Urinary bladder (tissue), 4 donors: ENCODE results near the gene LILRB3. TPM values are rescaled to one million over a fixed set of nuclear protein-coding genes. Genes with fewer than 3 reads are reported as not detected.
"Not testable (repeated sequence)": the region's sequence is repeated elsewhere in the genome, so short reads cannot be mapped to it uniquely, and the experiment has no call there.

Source experiments
- DNase-seq: peaks from one replicate; pipeline ENCODE4 v3.0.0-alpha.2; 2015; ENCODE audit errors: extremely low spot score
- H3K27ac ChIP-seq: one replicate; pipeline ENCODE4 v1.5.1; 2013; ENCODE audit warnings: low read depth, mild to moderate bottlenecking, moderate library complexity
- H3K36me3 ChIP-seq: one replicate; pipeline ENCODE4 v1.6.1; 2013; ENCODE audit warnings: mild to moderate bottlenecking, moderate library complexity; ENCODE audit not compliant: insufficient read depth
- H3K4me1 ChIP-seq: one replicate; pipeline ENCODE4 v1.6.1; 2013; ENCODE audit warnings: mild to moderate bottlenecking, moderate library complexity; ENCODE audit not compliant: insufficient read depth
- H3K4me3 ChIP-seq: one replicate; pipeline ENCODE4 v1.5.1; 2013; ENCODE audit warnings: low read depth, low read length
- WGBS: extraction: QIAGEN DNeasy Blood & Tissue Kit; methylation state at CpG from one replicate; pipeline ENCODE4 v1.1.7; 2013; 5-methylcytosine and 5-hydroxymethylcytosine counted together
- polyA plus RNA-seq: library from polyadenylated mRNA; stranded (reverse); fragments of 200-250 nt; gene quantifications from one replicate; pipeline ENCODE4 v1.2.3, GENCODE V29; 2013
- total RNA-seq: library from RNA; depleted of rRNA; stranded (reverse); fragments of >200 nt; gene quantifications from one replicate; pipeline ENCODE4 v1.2.3, GENCODE V29; 2014
- donor health status: healthy with polysubstance abuse.
- donor health status: healthy.

LILRB3 gene
- total and polyA plus RNA-seq, 2 donors: 2.9 to 7.2 TPM

DNA sequence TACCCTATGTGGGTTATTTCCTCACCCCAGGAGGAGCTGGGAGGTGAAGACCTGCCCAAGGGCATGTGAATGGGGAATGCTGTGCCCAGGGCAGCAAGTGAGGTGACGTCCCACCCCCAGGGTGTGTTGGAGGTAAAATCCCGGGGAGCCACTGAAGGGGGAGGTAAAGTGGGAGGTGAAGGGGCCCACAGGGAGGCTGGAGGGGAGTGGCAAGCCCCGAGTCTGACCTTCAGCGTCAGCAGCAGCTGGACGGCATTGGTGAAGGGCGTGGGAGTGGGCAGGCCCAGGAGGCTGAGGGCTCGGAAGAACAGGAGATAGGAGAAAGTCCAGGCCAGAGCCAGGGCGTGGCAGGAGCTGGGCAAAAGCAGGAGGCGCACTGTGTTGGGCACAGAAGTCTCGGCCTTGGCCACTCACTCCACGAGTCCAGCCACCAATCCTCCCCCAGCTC, 35.8 kb downstream of the LILRB3 start:
- H3K36me3 ChIP-seq: no peaks in the 10 kb centered on the region
- H3K27ac ChIP-seq: no peak overlapping the region
- DNase-seq: no peak
- H3K4me3 ChIP-seq: no peak overlapping the region
- H3K4me1 ChIP-seq: no peaks in the 10 kb centered on the region
- 87% methylated on average over 11 of the region's 11 CpGs for WGBS

DNA sequence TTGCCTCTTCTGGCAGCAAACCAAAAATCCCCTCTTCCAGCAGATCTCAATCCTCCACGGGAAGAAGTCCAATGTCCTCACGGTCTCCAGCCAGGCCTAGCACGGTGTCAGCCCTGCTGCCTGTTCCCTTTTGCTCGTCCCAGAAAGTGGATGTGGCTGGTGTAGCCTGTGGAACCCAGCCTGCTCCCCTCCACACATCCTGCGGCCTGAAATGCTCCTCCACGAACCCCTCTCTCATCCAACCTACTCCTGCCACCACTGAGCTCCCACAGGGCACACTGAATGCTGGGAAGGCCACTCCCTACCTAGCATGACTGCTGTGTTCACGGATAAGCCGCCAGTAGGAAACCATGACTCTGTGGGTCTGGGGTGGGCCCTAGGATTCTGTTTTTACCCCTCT, 36.5 kb downstream of the LILRB3 start:
- Histone ChIP-seq H3K4me1 (no peaks in the 10 kb centered on the region), H3K27ac (no peak overlapping the region), H3K4me3 (no peak overlapping the region), H3K36me3 (no peaks in the 10 kb centered on the region)
- no peak for DNase-seq
- 82% methylated on average over 8 of the region's 8 CpGs for WGBS

DNA sequence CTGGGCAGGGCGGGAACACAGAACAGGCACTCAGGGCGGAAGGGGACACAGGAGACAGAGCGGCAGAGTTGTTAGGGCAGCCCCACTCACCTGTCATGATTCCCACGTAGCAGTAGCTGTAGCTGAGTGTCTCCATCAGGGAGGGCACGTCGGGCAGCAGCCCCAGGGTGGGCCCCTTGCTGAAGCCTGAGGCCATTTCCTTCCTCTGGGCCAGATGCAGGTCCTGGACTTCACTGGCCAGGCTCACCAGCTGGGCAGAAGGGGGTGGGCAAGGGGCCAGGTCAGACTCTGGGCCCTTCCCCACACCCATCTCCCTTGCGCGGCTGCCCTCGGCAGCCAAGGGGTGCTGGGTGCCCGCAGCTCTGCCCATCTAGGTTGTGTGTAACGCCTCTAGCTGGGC, 39.4 kb downstream of the LILRB3 start:
- H3K36me3 ChIP-seq: no peaks in the 10 kb centered on the region
- no peaks in the 10 kb centered on the region for H3K4me1 ChIP-seq

GRCh38 chr19:54181894-54182293, 40.9 kb downstream of the LILRB3 start:
- DNase-seq, H3K36me3 ChIP-seq, H3K27ac ChIP-seq, H3K4me3 ChIP-seq, H3K4me1 ChIP-seq: not testable (repeated sequence)
- WGBS: 81% methylated on average over 3 of the region's 3 CpGs

More for the DNA sequence above, 39.4 kb downstream of the LILRB3 start:
- no peak for DNase-seq
- no peak overlapping the region for H3K27ac ChIP-seq
- no peak overlapping the region for H3K4me3 ChIP-seq
- WGBS: 89% methylated on average over 11 of the region's 11 CpGs

DNA sequence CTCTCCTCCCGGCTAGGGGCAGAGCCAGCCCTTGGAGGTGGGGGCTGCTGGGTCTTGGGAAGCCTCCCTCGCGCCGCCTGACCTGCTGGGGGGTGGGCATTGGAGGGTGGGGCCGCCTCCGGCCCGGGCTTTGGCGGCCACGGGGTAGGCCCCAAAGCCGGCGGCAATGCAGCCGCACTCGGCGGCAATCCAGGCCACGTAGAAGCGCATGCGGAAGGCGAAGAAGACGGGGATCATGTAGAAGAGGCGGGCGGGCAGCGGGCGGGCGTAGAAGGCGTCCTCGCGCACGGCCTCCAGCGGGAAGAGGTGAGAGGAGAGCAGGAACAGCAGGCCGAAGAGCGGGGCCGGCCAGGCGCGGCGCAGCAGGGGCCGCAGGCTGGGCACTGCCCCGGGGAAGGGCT, 42.1 kb downstream of the LILRB3 start:
- Histone ChIP-seq H3K4me3 (no peak overlapping the region), H3K27ac (no peak overlapping the region), H3K36me3 (no peaks in the 10 kb centered on the region), H3K4me1 (no peaks in the 10 kb centered on the region)
- DNase-seq: no peak
- WGBS: 96% methylated on average over 37 of the region's 37 CpGs

- H3K4me1 ChIP-seq: no peaks in the 10 kb centered on the region
- no peak overlapping the region for H3K27ac ChIP-seq
- no peaks in the 10 kb centered on the region for H3K36me3 ChIP-seq
- DNase-seq: no peak
- no peak overlapping the region for H3K4me3 ChIP-seq
- 49% methylated on average over 10 of the region's 10 CpGs for WGBS
These were observed 42.8 kb downstream of the LILRB3 start for GRCh38 chr19:54179921-54180461.

GRCh38 chr19:54179262-54179852, 43.5 kb downstream of the LILRB3 start:
- Histone ChIP-seq H3K4me3 (no peak overlapping the region), H3K27ac (no peak overlapping the region), H3K36me3 (no peaks in the 10 kb centered on the region), H3K4me1 (no peaks in the 10 kb centered on the region)
- no peak for DNase-seq
- 86% methylated on average over 10 of the region's 10 CpGs for WGBS

GRCh38 chr19:54178581-54179261, 44.1 kb downstream of the LILRB3 start:
- 74% methylated on average over 23 of the region's 23 CpGs for WGBS
- H3K36me3 ChIP-seq: no peaks in the 10 kb centered on the region
- H3K4me1 ChIP-seq: no peaks in the 10 kb centered on the region
- H3K27ac ChIP-seq: no peak overlapping the region
- DNase-seq: no peak
- H3K4me3 ChIP-seq: no peak overlapping the region

GRCh38 chr19:54173951-54174834, 48.6 kb downstream of the LILRB3 start:
- DNase-seq: no peak
- WGBS: 70% methylated on average over 25 of the region's 25 CpGs
- Histone ChIP-seq H3K4me3 (no peak overlapping the region), H3K27ac (no peak overlapping the region), H3K4me1 (no peaks in the 10 kb centered on the region), H3K36me3 (no peaks in the 10 kb centered on the region)

DNA sequence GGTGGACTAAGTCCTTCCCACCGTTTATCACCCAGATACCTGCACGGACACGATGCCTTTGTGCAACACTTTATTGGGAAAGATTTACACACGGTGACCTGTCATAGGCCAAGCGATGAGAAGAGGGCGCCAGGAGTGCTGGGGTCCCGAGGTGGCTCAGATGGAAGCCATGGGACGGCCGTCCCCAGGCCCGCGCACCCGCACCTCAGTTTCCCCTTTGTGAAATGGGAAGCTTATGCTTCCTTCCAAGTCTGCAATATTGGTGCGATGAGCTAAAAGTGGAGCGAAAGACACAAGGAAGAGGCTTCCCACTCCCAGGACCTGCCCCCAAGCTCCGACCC, 49.5 kb downstream of the LILRB3 start:
- Histone ChIP-seq H3K4me1 (no peaks in the 10 kb centered on the region), H3K27ac (no peak overlapping the region), H3K4me3 (no peak overlapping the region), H3K36me3 (no peaks in the 10 kb centered on the region)
- DNase-seq: no peak
- 41% methylated on average over 15 of the region's 15 CpGs for WGBS

DNA sequence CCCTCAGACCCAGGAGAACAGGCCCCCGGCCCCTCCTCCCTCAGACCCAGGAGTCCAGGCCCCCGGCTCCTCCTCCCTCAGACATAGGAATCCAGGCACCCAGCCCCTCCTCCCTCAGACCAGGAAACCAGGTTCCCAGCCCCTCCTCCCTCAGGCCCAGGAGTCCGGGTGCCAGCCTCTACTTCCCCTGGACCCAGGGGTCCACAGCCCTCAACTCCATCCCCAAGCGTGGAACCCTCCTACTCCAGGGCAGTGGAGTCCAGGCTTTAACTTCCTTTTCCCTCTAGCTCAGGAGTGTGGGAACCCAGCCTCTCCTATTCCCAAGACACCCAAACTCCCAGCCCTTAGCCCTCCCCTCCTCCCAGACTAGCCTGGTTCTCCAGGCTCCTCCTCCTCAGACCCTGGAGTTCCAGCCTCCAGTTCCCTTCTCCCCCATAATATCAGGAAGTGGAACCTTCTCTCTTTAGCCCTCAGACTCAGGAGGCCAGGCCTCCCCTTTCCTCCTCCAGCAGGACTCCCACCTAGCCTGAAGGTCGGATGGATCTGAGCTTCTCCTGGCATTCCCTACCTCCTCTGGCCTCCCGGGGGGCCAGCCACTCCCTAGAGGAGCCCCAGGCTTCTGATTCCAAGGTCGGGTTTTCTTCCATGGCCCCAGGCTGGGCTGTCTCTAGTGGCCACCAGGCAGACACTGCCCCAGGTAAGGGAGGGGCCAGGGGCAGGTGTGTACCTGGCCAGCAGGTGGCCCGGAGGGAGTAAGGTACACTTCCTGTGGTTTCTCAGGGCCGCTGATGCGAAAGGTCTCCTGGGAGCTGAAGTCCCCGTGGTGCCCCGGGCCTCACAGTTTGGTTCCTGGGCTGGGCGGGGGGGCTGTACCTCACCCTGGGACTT, 50.1 kb downstream of the LILRB3 start, which contains the start of gene TMC4:
TMC4 (minus strand) TSS at position 690 of the 888 bp plus-strand sequence; CDS start at position 647, 43 bp downstream.
- H3K27ac ChIP-seq: peak within 1 kb of the TSS; percentile 24
- H3K36me3 ChIP-seq: no peaks in the 10 kb centered on the region
- no peak for DNase-seq
- H3K4me3 ChIP-seq: peak within 1 kb of the TSS; percentile 11
- no peaks in the 10 kb centered on the region for H3K4me1 ChIP-seq
- 13% methylated on average over 13 of the region's 13 CpGs for WGBS

DNA sequence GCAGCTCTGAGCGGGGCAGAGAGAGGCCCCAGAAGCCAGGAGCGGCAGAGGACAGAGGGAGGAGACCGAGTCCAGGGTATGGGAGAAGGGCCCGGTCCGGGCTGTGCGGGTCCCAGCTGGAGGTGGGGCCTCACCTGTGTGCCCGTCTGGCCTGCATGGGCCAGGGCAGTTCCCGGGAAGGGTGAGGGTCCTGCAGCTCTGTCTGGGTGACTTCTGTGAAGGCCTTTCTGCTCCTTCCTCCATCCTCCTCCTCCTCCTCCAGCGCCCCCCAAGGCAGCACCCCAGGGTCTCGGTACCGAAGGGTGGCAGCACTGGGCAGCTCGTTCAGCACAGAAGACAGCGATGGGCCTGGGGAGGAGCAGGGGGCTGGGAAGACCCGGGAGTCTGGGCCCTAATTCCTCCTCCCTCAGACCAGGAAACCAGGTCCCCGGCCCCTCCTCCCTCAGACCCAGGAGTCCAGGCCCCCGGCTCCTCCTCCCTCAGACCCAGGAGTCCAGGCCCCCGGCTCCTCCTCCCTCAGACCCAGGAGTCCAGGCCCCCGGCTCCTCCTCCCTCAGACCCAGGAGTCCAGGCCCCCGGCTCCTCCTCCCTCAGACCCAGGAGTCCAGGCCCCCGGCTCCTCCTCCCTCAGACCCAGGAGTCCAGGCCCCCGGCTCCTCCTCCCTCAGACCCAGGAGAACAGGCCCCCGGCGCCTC, 50.9 kb downstream of the LILRB3 start:
- H3K4me1 ChIP-seq, H3K4me3 ChIP-seq, H3K27ac ChIP-seq, H3K36me3 ChIP-seq, DNase-seq: not testable (repeated sequence)
- 65% methylated on average over 19 of the region's 23 CpGs for WGBS
